IPS-11a (cell line): Measurements from ENCODE around the gene PNMA6E.

Experiments
- H3K4me3 ChIP-seq: one replicate; pipeline ENCODE4 v1.5.1; 2013; ENCODE audit warnings: low read depth, low read length, control low read depth

The PNMA6E gene

DNA sequence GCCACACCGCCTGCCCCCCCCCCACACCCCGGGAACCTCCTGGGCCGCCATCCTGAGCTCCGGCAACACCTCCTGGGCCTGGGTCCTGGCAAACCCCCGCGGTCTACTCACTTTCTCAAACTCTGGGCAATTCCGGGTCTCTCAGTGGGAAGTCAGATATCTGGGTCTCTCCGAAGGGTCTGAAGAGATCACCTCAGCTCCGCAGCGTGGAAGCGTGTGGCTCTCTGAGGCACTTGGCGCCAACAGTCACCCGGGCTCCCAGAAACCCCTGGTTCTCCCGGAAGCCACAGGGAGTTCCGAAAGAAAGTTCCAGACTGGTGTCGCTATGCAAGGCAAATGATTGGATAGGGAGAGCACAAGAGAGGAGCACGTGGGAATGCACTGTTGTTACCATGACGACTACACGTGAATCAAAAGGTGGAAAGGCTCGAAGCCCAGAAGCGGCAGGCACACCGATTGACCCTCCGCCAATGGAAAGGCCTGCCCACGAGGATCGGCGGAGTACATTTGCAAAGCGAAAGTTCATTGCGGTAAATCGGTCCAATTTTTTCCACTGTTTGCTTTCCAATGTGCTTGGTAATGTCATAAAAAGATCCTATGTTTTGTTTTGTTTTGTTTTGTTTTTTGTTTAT lies at the start of gene PNMA6E:
Gene PNMA6E (minus strand): TSS at position 218 of the 632 bp plus-strand sequence. CDS start 2,501 bp downstream, outside the sequence.
- H3K4me3 ChIP-seq, result no peak within 1 kb of the TSS

DNA sequence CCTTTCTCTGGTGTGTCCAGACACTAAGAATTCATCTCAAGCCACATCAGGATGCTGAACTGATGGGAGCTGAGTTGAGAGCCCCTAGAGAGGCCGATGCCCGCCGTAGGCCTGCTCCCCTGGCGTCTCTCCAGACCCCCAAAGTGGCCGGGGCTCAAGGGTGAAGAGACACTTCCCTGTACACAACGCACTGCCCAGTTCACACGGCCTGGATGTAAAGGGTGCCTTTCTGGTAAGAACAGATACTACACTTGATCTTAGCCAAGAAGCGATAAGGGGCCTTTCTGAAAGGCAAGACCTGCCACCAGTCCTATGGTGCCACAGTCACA lies 49.8 kb upstream of the PNMA6E start:
- H3K4me3 ChIP-seq, result no peak overlapping the region

DNA sequence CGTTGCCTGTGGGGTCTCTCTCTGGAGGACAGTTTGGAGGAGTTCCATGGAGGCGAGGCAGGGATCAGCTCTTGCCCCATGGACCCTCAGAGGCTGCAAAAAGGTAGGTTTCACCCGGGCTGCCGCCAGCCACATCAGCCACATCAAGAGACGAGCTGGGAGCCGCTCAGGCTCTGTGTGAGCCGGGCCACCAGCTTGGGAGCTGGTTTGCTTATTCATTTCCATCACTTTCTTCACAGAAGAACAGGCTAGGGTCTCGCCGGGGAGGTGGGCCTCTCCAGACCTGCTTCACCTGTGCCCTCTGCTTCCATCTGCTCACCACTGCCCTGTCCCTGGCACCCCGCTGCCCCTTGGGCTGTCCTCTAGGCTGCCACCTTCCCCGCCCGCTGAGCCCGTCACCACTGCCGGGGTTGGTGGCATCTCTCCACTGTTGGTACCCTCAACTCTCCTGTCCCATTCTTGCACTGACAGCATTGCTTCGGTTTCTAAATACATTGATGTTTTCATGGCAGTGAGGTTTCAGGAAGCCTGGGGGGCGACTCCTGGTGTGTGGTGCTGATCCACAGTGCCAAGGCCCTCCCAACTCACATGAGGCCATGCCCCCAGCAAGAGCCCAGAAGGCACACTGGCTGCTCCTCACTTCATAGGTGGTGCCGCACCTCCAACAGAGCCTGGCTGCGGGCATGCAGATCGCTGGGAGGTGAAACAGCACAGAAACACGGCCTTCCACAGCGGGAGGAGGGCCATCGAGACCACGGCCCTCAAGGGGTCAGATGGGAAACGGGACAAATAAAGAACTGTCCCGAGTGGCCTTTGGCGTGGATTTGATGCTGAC lies 49.2 kb upstream of the PNMA6E start:
- no peak overlapping the region for H3K4me3 ChIP-seq

DNA sequence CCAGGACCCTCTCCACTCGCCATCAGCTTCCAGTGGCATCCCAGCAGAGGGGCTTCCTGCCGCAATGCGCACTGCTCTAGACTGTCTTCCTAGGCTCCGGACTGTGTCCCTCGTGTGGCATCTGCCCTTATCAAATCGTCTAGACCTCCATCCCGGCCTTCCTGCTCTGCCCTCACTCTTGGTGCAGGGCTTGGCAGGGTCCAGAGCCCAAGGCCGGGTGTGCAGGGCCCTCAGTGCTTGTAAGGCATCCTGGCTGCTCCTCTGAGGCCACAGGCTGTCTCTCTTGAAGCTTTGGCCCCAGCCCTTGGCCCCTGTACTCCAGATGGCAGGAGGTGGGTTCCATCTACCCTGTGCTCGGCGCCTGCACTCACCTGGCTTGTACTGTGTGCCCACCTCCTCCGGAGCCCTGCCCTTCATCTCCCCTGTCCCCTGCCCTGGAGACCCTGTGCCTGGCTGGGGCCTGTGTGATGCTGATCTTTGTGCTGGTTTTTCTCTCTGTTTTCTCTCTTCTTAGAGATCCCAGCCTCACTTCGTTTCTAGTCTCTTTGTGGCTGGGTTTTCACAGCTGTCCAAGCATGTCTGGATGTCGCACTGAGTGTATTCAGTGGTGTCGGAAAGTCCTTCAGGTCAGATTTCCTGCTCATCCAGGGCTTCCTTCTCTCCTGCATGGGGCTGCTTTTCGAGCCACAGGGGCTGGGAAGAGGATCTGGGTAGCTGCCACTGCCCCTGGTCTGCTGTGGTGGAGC lies 48.4 kb upstream of the PNMA6E start:
- no peak overlapping the region for H3K4me3 ChIP-seq

DNA sequence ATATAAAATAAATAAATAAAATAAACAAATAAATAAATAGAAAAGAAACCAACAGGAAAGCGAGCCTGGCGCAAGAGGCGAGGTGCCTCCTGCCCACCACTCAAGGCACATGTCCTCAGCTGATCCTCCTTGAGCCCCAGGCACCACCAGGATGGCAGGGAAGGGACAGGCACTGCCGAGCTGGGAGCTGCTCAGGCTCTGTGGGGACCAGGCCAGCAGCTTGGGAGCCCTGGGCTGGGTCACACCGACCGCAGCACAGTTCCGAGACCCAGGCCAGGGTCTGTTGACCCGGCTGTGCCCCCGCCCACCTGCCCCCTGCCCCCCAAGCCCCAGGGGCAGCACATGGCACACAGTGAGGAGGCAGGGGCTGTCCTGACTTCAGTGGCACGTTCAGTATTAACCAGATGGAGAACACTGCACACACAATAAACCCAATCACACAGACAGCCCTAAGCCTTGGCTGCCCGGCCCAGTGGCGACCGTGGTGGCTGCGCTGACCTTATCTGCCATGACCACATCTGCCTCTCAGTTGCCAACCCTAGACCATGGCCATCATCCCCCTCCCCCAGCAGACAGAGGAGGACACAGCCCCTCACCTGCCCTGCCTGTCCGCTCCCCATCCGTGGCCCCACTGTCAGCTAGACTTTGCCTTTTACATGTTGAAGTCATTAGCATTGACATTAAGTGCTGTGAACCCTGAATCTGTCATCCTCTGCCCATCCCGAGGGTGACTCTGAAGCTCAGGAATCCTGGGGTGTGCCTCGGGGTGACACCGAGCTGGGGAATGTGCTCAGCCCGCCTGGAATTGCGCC lies 47.6 kb upstream of the PNMA6E start:
- H3K4me3 ChIP-seq, result no peak overlapping the region

DNA sequence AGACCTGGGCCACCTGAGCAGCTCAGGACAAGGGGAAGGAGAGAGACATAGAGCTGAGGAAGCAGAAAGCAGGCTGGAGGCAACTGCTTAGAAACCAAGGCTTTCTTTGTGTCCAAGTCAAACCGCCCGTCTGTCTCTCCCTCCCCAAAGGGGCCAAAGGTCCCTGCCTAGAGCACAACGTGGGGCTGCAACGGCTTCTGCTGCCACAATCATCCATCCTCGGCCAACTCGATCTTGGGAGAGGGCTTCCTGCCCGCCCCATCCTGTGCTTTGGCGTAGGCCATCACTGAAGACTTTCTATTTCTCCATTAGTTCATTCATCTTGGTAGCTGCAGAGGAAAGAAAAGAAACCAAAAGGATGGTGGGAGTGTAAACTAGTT lies 46.4 kb upstream of the PNMA6E start:
- H3K4me3 ChIP-seq, result no peak overlapping the region

DNA sequence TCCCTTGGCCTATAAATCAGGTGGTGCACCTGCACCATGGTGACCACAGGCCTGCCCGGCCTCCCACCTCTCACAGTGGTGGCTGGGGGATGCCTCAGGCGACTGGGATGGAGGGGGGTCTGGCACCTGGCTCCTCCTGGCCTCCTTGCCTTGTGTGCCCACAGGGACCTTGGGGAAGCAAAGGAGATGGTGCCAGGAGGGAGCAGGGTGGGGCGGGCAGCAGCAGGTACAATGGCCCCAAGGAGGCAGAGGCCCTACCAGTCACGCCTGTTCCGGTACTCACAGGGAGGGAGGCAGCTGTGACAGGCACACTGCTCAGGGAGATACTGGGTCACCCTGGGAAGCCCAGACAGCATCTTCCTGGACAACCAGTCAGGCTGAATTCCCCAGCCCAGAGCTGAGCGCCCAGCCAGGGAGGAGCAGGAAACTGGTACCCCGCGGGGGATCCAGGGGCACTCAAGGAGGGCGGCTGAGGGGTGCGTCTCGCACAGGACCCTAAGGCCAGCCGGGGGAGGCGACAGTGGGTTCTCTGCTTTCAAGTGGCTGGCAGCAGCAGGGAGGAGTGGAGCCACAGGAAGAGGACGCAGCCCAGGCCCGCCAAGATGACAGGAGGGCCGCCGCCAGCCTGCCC lies 45.9 kb upstream of the PNMA6E start:
- H3K4me3 ChIP-seq, result no peak overlapping the region

DNA sequence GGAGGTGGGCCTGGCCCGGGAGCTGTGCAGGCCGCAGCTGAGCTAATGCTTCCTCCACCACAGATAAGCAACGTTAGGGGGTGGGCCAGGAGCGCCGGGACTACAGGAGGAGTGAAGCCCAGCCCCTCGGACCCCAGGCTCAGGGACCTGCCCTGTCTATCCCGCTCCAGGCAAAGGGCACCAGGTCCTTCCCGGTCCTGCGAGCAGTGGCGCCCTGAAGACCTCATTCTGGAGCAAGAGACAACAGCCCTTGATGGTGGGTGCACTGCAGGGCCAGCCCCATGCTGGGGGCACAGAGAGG lies 45.4 kb upstream of the PNMA6E start:
- no peak overlapping the region for H3K4me3 ChIP-seq

DNA sequence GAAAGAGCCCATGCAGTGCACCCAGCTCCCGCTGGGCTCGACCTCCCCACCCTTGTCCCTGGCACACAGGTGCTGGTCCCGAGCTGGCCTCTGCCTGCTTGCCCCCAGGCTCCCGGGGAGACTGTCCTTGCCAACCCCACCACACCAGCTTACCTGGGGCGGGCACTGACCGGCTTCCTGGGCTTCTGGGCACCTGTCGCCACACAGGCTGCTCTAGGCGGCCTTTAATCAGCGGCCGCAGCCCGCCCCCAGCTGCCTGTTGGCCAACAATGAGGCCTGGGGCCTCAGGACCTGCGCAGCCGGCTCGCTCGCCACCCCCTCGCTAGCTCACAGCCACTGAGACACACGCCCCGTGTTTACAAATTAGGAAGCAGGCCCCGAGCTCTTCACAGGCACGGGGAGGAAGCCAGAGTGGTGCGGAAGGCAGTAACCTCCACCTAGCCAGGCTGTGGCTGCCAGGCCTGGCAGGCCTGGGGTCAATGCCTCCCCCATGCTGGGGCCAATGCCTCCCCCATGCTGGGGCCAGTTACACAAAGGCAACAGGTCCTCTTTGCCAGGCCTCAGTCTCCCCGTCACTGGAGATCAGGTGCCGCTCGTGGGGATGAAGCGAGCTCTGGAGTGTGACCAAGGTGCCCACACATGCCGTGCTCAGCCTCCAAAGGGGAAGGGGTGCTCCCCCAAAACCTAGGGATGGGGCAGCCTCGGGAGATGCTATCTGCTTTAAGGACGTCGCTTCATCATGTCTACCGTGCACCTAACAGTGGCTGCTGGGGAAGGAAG lies 44.9 kb upstream of the PNMA6E start, which contains the start of gene TREX2:
Gene TREX2 (minus strand): TSS at position 201 of the 780 bp plus-strand sequence. CDS start 626 bp downstream, outside the sequence.
- no peak within 1 kb of the TSS for H3K4me3 ChIP-seq

DNA sequence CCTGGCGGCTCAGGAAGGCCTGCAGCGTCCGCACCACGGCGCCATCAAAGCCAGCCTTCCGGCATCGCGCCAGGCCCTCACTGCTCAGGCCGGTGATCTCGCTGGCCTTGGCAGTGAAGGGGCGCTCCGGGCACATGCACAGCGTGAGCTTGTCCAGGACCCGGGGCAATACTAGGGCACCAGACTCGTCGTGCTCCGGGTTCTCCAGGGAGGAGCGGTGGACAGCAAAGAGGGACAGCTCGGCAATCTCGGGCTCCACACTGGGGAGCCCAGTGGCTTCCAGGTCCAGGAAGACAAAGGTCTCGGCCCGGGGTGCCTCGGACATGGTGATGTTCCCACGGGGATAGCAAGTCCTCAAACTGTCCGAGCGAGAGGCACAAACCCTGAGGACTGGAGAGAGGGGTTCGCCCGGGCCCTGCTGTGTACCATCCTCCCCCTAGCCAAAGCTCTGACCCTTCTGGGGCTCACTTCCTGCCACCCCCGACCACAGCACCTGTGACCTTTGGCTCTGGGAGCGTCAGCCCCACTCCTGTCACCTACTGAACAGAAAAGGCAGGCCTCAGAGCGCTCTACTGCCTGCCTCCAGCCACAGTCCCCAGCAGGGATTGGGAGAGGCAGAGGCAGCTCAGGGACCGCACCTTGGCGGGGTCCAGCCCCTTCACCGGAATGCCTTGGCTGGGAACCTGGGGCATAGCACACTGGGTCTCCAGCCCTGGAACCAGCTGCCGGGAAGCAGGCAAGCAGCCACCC lies 44.1 kb upstream of the PNMA6E start:
- H3K4me3 ChIP-seq, result no peak overlapping the region

DNA sequence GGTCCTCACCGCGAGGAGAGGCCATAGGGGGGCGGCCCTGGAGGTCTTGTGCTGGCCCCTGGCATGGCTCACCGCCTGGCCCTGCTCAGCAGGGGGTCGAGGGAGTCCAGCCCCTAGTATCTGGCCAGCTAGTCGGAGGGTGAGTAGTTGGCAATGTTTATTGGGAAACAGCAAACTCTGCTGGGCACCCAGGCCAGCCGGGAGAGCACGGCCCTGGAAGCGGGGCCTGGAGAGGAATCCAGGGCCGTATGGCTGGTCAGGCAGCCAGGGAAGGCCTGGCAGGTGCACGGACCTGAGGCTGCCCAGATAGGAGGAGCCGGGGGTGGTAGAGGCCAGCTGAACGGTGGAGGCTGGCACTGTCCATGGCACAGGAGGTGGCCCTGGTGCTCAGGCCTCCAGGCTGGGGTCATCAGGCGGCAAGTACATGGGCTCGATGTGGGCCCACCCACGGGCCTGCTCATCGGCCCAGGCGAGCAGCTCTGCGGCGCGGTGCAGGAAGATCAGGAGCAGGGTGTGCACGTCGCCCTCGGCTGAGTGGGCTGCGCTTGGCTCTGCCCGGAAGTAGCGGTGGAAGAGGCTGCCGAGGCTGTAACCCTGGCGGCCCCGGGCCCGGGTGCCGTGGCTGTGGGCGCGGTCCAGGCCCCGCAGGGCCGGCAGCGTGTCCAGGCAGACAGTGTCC lies 43.3 kb upstream of the PNMA6E start:
- H3K4me3 ChIP-seq, result no peak overlapping the region

DNA sequence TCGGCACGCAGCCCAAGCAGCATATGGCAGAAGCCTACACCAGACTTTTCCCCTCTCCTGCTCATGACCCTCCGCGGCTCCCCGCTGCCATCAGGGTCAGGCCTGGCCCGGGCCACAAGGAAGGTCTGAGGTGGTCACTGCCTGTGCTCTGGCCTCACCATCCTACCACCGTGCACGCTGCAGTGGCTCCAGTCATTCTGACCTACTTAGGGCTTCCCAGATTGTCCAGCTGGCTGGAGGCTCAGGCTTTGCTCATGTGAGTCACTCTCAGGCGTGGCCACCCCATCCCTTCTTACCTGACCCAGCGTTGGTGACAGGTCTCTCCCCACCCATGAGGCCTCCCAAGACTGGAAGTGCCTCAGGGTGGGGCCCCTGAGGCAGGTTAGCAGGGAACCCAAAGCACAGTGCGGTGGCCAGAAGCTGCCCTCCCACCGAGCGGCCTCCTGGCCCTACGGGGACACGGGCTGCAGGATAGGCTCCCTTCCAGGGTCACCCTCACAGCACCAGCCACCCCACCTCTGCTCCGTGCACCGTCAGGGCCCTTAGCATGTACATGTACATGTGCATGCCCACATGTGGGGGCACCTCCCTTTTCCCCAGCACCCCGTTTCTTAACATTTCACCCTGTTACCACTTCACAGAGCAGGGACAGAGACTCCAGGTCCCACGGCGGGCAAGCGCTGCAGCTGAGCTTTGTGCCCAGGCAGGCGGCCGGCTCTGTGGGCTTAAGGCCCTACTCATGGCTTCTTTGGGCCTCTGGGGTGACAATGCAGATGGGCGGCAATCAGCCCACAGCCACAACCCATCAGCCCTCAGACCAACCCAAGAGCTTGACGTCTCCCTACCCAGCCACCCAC lies 42.6 kb upstream of the PNMA6E start:
- H3K4me3 ChIP-seq, result no peak overlapping the region

DNA sequence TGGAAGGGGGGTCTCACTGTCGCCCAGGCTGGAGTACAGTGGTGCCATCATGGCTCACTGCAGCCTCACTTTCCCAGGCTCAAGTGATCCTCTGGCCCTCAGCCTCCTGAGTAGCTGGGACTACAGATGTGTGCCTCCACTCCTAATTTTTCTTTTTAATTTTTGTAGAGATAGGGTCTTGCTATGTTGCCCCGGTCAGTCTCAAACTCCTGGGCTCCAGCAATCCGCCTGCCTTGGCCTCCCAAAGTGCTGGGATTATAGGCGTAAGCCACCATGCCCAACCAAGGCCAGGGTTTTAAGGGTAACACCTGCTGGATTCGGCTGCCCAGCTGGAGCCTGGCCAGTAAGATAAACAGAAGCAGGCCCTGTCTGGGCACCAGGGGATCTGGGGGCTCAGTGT lies 41.3 kb upstream of the PNMA6E start:
- no peak overlapping the region for H3K4me3 ChIP-seq

DNA sequence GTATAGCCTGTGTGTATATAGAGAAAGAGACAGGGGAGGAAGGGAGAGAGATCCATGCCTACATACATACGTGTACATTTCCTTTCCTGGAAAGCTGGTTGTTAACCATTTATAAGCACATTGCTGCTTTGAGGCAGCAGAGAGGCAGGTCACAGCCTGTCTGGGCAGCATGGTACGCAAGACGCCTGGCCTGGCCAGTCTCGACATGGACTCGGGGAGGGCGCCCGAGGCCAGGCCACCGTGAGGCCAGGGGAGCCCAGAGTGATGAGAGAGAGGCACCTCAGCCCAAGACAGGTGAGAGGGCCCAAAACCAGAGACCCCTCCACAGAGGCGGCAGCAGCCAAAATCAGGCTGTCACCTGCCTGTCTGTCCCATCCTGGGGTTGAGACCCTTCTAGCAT lies 40.8 kb upstream of the PNMA6E start:
- H3K4me3 ChIP-seq, result no peak overlapping the region

DNA sequence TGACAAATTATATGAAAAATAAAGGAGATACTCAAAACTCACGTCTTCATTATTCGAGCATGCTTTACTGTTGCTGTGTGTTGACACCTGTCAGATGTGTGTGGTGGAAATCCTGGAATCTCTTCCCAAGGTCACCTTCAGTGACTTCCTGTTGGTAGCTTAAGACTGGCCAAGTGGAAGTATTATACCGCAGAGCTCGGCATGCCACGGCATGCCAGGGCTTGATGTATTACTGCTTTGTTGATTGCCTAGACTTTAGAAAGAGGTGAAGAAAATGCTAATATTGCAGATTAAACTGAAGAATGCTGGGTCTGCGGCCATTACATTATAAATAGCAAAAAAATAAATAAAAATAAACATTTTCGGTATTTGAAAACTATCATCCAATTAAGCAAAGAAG lies 40.1 kb upstream of the PNMA6E start:
- no peak overlapping the region for H3K4me3 ChIP-seq

DNA sequence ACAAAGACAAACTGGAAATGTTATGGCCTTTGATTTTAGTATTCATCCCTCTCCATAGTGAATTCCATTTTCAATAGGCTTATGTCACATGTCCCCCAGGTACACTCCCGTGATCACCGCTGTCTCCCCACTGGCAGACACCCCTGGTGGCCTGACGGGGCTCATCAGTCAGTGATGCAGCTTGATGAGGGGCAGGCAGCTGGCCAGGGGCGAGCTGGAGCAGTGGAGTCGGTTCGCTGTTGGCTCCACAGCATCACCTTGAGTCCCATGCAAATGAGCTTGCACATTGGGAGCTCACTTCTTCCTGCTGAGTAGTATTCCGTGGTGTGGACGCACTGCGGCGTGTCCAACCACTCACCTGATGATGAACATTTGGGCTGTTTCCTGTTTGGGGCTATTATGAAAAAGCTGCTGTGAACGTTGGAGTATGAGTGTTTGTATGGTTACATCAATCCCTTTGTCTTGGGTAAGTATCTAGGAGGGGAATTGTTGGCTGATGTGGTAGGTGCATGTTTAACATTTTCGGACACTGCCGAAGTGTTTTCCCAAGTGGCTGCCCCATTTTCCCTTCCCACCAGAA lies 39.5 kb upstream of the PNMA6E start:
- H3K4me3 ChIP-seq, result no peak overlapping the region

DNA sequence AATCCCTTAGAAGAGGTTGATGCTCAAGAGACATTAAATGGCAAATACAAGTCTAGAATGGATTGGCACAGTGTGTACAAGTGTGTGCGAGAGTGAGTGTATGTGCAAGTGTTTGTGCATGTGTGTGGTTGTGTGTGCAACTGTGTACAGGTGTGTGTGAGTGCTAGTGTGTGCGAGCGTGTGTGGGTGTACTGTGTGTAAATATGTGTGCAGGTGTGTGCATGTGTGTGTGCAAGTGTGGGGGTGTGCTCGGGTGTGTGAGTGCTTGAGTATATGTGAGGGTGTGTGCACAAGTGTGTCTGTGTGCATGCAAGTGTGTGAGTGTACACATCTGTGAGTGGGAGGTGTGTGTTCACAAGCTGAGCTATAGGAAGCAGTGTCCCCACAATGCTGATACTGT lies 38.8 kb upstream of the PNMA6E start:
- no peak overlapping the region for H3K4me3 ChIP-seq
